EH (cell line): ENCODE measurements around the gene SAMMSON.
A peak's percentile ranks its signal among the peaks of the same experiment; 100 is the strongest.

Experiments
- DNase-seq: peaks from one replicate; pipeline ENCODE4 v3.0.0-alpha.2; 2015; ENCODE audit warnings: low read depth

SAMMSON gene

GRCh38 chr3:70090322-70090913 lies 90.9 kb downstream of the SAMMSON start:
- peak; percentile 3 for DNase-seq

- DNase-seq: no peak
These were observed 94.7 kb downstream of the SAMMSON start for GRCh38 chr3:70094197-70094596.

DNA sequence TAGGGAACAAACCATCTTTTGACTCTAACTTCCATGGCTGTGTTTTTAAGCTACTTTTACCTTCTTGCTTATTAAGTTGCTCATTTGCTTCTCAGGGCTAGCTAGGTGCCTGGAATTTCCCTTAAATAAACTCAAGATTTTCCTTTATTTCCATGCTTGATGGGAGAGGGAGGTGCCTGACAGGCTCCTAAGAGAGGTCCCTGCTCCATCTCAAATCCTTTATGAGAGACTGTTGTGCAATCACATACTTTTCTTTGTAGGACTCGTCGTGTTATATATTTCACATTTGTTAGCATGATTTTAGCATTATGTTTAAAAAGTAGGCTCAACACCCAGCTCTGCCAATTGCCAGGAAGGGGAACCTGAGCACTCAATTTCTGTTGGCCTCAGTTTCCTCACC lies 95.7 kb downstream of the SAMMSON start:
- no peak for DNase-seq

DNA sequence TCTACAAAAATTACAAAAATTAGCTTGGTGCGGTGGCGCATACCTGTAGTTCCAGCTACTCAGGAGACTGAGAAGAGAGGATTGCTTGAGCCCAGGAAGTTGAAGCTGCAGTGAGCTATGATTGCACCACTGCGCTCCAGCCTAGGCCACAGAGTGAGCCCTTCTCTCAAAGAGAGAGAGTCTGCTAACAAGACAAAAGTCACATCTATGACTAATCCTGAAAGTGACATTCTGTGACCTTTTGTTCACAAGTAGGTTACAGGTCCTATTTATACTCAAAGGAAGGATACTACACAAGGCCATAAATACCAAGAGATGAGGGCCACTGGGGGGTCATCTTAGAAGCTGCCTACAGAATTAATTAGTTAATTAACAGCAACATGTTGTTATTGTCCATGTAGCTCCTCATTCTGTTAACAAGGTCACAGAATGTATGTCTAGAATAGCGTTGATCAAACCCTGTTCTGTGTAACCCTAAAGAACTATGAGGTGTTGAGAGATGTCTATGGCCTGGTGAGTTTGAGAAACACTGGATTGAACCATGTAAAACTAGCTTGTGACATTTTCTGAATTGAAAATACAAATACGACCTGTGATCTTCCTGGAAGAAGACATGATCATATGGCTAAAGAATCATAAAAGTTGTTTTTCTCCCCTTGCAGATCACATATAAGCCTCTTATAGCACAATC lies 97.0 kb downstream of the SAMMSON start:
- DNase-seq: no peak

GRCh38 chr3:70097084-70097483 lies 97.6 kb downstream of the SAMMSON start:
- DNase-seq: no peak

GRCh38 chr3:70108072-70108471 lies 108.5 kb downstream of the SAMMSON start:
- peak; percentile 11 for DNase-seq

DNA sequence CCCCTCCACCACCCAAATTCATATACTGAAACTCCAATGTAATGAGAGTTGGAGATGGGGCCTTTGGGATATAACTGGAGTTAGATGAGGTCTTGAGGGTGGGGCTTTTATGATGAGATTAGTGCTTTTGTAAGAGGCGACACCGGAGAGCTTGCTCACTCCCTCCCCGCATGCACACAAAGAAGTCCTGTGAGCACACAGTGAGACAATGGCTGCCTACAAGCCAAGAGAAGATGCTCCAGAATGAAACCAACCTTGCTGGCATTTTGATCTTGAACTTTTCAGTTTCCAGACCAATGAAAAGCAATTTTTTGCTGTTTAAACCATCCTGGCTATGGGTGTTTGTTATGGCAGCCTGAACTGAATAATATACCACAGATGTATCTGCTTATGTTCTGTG lies 109.0 kb downstream of the SAMMSON start:
- DNase-seq: no peak

GRCh38 chr3:70110066-70110465 lies 110.5 kb downstream of the SAMMSON start:
- no peak for DNase-seq

- DNase-seq: no peak
These were observed 111.9 kb downstream of the SAMMSON start for GRCh38 chr3:70111411-70111810.

- no peak for DNase-seq
These were observed 113.2 kb downstream of the SAMMSON start for GRCh38 chr3:70112751-70113150.

DNA sequence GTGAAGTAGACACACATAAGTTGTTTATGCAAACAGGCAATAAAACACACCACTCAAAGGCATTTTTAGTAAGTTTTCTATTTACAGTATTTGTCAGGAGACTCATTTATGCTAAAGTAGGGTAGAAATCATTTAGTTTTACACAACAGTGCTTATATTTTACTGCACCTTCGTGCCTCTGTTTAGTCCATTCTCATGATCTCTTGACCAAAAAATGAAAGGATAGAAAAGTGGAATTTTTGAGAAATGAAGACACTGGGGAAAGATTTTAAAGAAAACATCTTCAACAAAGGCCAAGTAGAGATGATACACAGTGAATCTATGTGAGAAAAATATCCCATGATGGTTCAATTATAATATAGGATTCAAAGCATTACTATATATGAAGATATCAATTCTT lies 114.9 kb downstream of the SAMMSON start:
- DNase-seq: no peak

- DNase-seq: no peak
These were observed 120.3 kb downstream of the SAMMSON start for GRCh38 chr3:70119879-70120278.
